GM12878 (cell line): ENCODE data around the gene NAALAD2. TPM values are rescaled to one million over a fixed set of nuclear protein-coding genes. Genes with fewer than 3 reads are reported as not detected.

Source experiments
- ATAC-seq: fragments of 200-7000 bp; cut with Tn5 transposase; 3 replicates; pipeline ENCODE4 v1.9.1; 2020; ENCODE audit warnings: mild to moderate bottlenecking, moderate library complexity
- BruUV-seq: library from RNA; stranded (reverse); fragments of 400-500 nt; replicated peaks from 2 replicates; lab custom pipeline; 2021; lab: Mats Ljungman, UMichigan
- CTCF ChIA-PET: fragments of 300-600 bp; sonication (Branson Sonifier 250); formaldehyde crosslinking; extraction: SDS; loops from one replicate; lab custom pipeline; 2021; ENCODE audit warnings: inconsistent platforms; lab: Yijun Ruan, JAX
- POLR2A ChIA-PET: fragments of 350-600 bp; formaldehyde crosslinking; extraction: SDS; loops from one replicate; lab custom pipeline; 2021; ENCODE audit warnings: inconsistent platforms; lab: Charles Lee
- RAD21 ChIA-PET: fragments of 300-600 bp; sonication (Branson Sonifier 250); formaldehyde crosslinking; loops from one replicate; lab custom pipeline; 2023; ENCODE audit warnings: antibody characterized with exemption; ENCODE audit not compliant: unreplicated experiment; lab: Charles Lee
- SMC1A ChIA-PET: fragments of 300-600 bp; sonication (Branson Sonifier 250); formaldehyde crosslinking; loops from one replicate; lab custom pipeline; 2023; ENCODE audit not compliant: unreplicated experiment, uncharacterized antibody; lab: Charles Lee
- DNase-seq: peaks from one replicate; pipeline ENCODE4 v3.0.0-alpha.2; 2011; ENCODE audit warnings: low read depth, low spot score
- FAIRE-seq: peaks from 3 replicates; lab custom pipeline; 2011; peaks lifted over from hg19 to GRCh38; lab: Jason Lieb, UNC
- H2AFZ ChIP-seq: 2 replicates; pipeline ENCODE4 v1.6.0; 2011; ENCODE audit warnings: low read depth, low read length, control low read depth; ENCODE audit not compliant: control insufficient read depth
- H3K27ac ChIP-seq: 2 replicates; pipeline ENCODE4 v1.5.1; 2011; ENCODE audit warnings: control low read depth; ENCODE audit not compliant: control insufficient read depth, insufficient read depth
- H3K27me3 ChIP-seq, 2 experiments: replicated peaks in 1 of 2; 2 replicates each; pipeline versions ENCODE4 v1.6.0 to v1.6.1; 2011; ENCODE audit warnings: low read length in 1 of 2; ENCODE audit not compliant: control insufficient read depth in 2 of 2, insufficient read depth in 2 of 2
- H3K36me3 ChIP-seq, 2 experiments: 2 replicates each; pipeline ENCODE4 v1.5.1; 2011; ENCODE audit warnings: low read length in 1 of 2; ENCODE audit not compliant: control insufficient read depth in 2 of 2, insufficient read depth in 2 of 2
- H3K4me1 ChIP-seq: 2 replicates; pipeline ENCODE4 v1.6.1; 2011; ENCODE audit warnings: mild to moderate bottlenecking, low read length, moderate library complexity, mixed read lengths; ENCODE audit not compliant: control insufficient read depth, insufficient read depth
- H3K4me2 ChIP-seq: 2 replicates; pipeline ENCODE4 v1.6.0; 2011; ENCODE audit warnings: control low read depth; ENCODE audit not compliant: control insufficient read depth, insufficient read depth
- H3K4me3 ChIP-seq: fragments of 200-600 bp; sonication (generic); 2 replicates; pipeline ENCODE4 v1.5.1; 2016
- H3K79me2 ChIP-seq: 2 replicates; pipeline ENCODE4 v1.6.0; 2011; ENCODE audit warnings: low read length; ENCODE audit not compliant: control insufficient read depth, insufficient read depth
- H3K9ac ChIP-seq: 2 replicates; pipeline ENCODE4 v1.8.0; 2011; ENCODE audit warnings: low read length, control low read depth, mixed read lengths; ENCODE audit not compliant: control insufficient read depth, insufficient read depth
- H3K9me3 ChIP-seq: replicated peaks from 3 replicates; pipeline ENCODE4 v1.5.1; 2011; ENCODE audit warnings: mild to moderate bottlenecking, low read length; ENCODE audit not compliant: control insufficient read depth, insufficient read depth
- H4K20me1 ChIP-seq: 2 replicates; pipeline ENCODE4 v1.6.0; 2011; ENCODE audit not compliant: control insufficient read depth, insufficient read depth
- CTCF ChIP-seq, 3 experiments: IDR thresholded peaks in 2 of 3; conservative IDR thresholded peaks in 1 of 3; 2 replicates each; pipeline ENCODE4 v1.5.1; 2011; ENCODE audit warnings: low read depth in 3 of 3, low read length in 3 of 3, mild to moderate bottlenecking in 3 of 3, control low read depth in 2 of 3, moderate library complexity in 2 of 3, inconsistent platforms in 1 of 3, mixed read lengths in 1 of 3; ENCODE audit not compliant: control insufficient read depth in 2 of 3, insufficient read depth in 1 of 3; ENCODE audit errors: extremely low read depth in 1 of 3
- HDAC6 ChIP-seq: fragments of 200-600 bp; sonication (generic); IDR thresholded peaks from one replicate; pipeline ENCODE4 v1.8.0; 2017; ENCODE audit warnings: antibody characterized with exemption; ENCODE audit not compliant: unreplicated experiment
- NR2C1 ChIP-seq: fragments of 450-650 bp; IDR thresholded peaks from 2 replicates; pipeline ENCODE4 v1.6.1; 2017; ENCODE audit warnings: antibody characterized with exemption, mild to moderate bottlenecking, moderate library complexity
- ZBTB40 ChIP-seq: fragments of 450-650 bp; IDR thresholded peaks from 2 replicates; pipeline ENCODE4 v1.6.1; 2016; ENCODE audit warnings: mild to moderate bottlenecking, moderate library complexity, borderline replicate concordance
- WGBS: methylation state at CpG from one replicate; pipeline ENCODE4 v1.1.6; 2016; ENCODE audit warnings: low lambda C conversion rate; ENCODE audit not compliant: insufficient replicate concordance, insufficient coverage; ENCODE audit errors: missing lambda C conversion rate; 5-methylcytosine and 5-hydroxymethylcytosine counted together
- in situ Hi-C: fragments of 300-500 bp; cut with MboI; formaldehyde crosslinking; loops from 9 replicates; pipeline ENCODE4 v1.14.3; 2018; ENCODE audit warnings: mixed read lengths
- intact Hi-C: fragments of 100-400 bp; cut with micrococcal nuclease; formaldehyde crosslinking; loops from one replicate; pipeline ENCODE4 v1.14.2; 2022; ENCODE audit not compliant: unreplicated experiment
- polyA plus RNA-seq, 11 experiments: library from polyadenylated mRNA; depleted of rRNA in 4 of 11; unstranded in 6 of 11; stranded (reverse) in 5 of 11; fragments of >200 nt; fragmentation: Nextera tagmentation in 4 of 11; fragmentation: Illumina TruSeq in 1 of 11; extraction: Ambion mirVana in 4 of 11; extraction: Trizol in 1 of 11; gene quantifications; 1 replicate in 1 of 11; 2 replicates in 10 of 11; pipeline versions ENCODE4 v1.2.1 to v1.2.3, GENCODE V29; 2011 to 2016; ENCODE audit warnings: inconsistent platforms in 2 of 11, missing spikeins in 2 of 11, low read depth in 1 of 11
- total RNA-seq, 4 experiments: library from RNA; depleted of rRNA in 3 of 4; stranded (reverse); fragments of >200 nt in 3 of 4; fragmentation: Illumina TruSeq in 1 of 4; extraction: Trizol in 1 of 4; gene quantifications; 2 replicates each; pipeline versions ENCODE4 v1.2.1 to v1.2.3, GENCODE V29; 2013 to 2021

Gene NAALAD2
- total and polyA plus RNA-seq, 10 of the 15 experiments (the other 5 are each of a cell fraction or from before 2014, with no cell fraction given) = 0.05 to 0.24 (median 0.11) TPM; not detected in 5

GRCh38 chr11:90218606-90219005 is 84.1 kb downstream of the NAALAD2 start:
- ChIA-PET SMC1A (no interaction called here), RAD21 (interaction anchor here (2.8 kb wide), 1 partner anchor 14 kb away, joined by 9 read pairs; no protein-coding TSS in a partner anchor), POLR2A (no interaction called here)
- no peak for FAIRE-seq
- H4K20me1 ChIP-seq = peaks cover 4% of the 10 kb centered on the region; the same call in 1 of the 2 replicates
- intact Hi-C loops = no loop called here
- H3K27ac ChIP-seq = no peak overlapping the region
- DNase-seq = no peak
- H3K9me3 ChIP-seq = no peaks in the 10 kb centered on the region
- peak overlapping the region; percentile 23; the same call in 1 of the 2 replicates for H3K4me2 ChIP-seq
- H3K36me3 ChIP-seq = peaks cover 0 to 4% of the 10 kb centered on the region in 2 experiments; a peak in 1 of 4 replicates
- TF ChIP-seq HDAC6 = no peak
- peak; percentile 73 for TF ChIP-seq ZBTB40
- TF ChIP-seq CTCF (IDR thresholded peaks at IDR 0.05 in 2 of 3, conservative IDR thresholded peaks at IDR 0.05 in 1 of 3; ENCODE audit: control insufficient read depth in 2 of 3, extremely low read depth in 1 of 3, insufficient read depth in 1 of 3, low read depth in 3 of 3, low read length in 3 of 3) = 0 out of 6 replicates have a peak, but pooled peaks of 1 of the 3 experiments have one; percentile 1
- no peak for TF ChIP-seq NR2C1
- TF ChIP-seq, all 136 proteins: peak for 2
- Histone ChIP-seq H3K79me2 (peaks cover 84% of the 10 kb centered on the region), H3K4me1 (0 out of 2 replicates have a peak, but pooled peaks cover 4% of the 10 kb centered on the region), H3K9ac (no peak overlapping the region), H3K4me3 (no peak overlapping the region), H2AFZ (no peak overlapping the region), H3K27me3 (no peaks in the 10 kb centered on the region)
- in situ Hi-C loops = no loop called here
- no peak for ATAC-seq
- WGBS = 60% methylated on average over 2 of the region's 2 CpGs
- BruUV-seq = no TSS peak
- CTCF ChIA-PET = interaction anchor here (7.7 kb wide), 1 partner anchor 15 kb away, joined by 67 read pairs; no protein-coding TSS in a partner anchor
